WTC11 (cell line): ENCODE data around the gene MORN5. TPM values are rescaled to one million over a fixed set of nuclear protein-coding genes. Genes with fewer than 3 reads are reported as not detected.

ENCODE experiments used
- ATAC-seq: fragments of 200-7000 bp; cut with Tn5 transposase; 2 replicates; pipeline ENCODE4 v1.10.0; 2021; ENCODE audit warnings: mild to moderate bottlenecking, moderate library complexity
- CTCF ChIA-PET: fragments of 300-600 bp; sonication (Branson Sonifier 250); formaldehyde crosslinking; loops from one replicate; lab custom pipeline; 2021; ENCODE audit warnings: antibody characterized with exemption; lab: Charles Lee
- POLR2A ChIA-PET: fragments of 350-600 bp; sonication (Branson Sonifier 250); formaldehyde crosslinking; loops from one replicate; lab custom pipeline; 2021; ENCODE audit warnings: antibody characterized with exemption; lab: Charles Lee
- DNase-seq: peaks from one replicate; pipeline ENCODE4 v3.0.0; 2021; ENCODE audit warnings: low spot score
- H3K27ac Mint-ChIP-seq: 2 replicates; pipeline ENCODE4 v1.8.0; 2021; ENCODE audit warnings: mixed read lengths
- H3K27me3 Mint-ChIP-seq: 2 replicates; pipeline ENCODE4 v1.8.0; 2021; ENCODE audit warnings: low read depth, mild to moderate bottlenecking, moderate library complexity, mixed read lengths
- H3K36me3 Mint-ChIP-seq: 2 replicates; pipeline ENCODE4 v1.8.0; 2021; ENCODE audit warnings: mixed read lengths
- H3K4me1 Mint-ChIP-seq: 2 replicates; pipeline ENCODE4 v1.8.0; 2022; ENCODE audit warnings: mixed read lengths
- H3K4me3 Mint-ChIP-seq: 2 replicates; pipeline ENCODE4 v1.8.0; 2021; ENCODE audit warnings: mild to moderate bottlenecking, moderate library complexity, mixed read lengths
- H3K9me3 Mint-ChIP-seq: 2 replicates; pipeline ENCODE4 v1.8.0; 2021; ENCODE audit warnings: mixed read lengths
- AR ChIP-seq: fragments of 250-450 bp; sonication (Bioruptor Pico); IDR thresholded peaks from 2 replicates; pipeline ENCODE4 v1.9.0; 2021; ENCODE audit warnings: mild to moderate bottlenecking
- ATF3 ChIP-seq: sonication (generic); formaldehyde crosslinking; conservative IDR thresholded peaks from 2 replicates; pipeline ENCODE4 v1.8.1; 2022; ENCODE audit warnings: mild to moderate bottlenecking, missing genetic modification reagents
- CBFB ChIP-seq: sonication (generic); formaldehyde crosslinking; IDR thresholded peaks from 2 replicates; pipeline ENCODE4 v1.8.1; 2022; ENCODE audit warnings: mild to moderate bottlenecking, low read depth, missing genetic modification reagents
- CREB1 ChIP-seq: sonication (generic); formaldehyde crosslinking; IDR thresholded peaks from 2 replicates; pipeline ENCODE4 v1.8.0; 2023; ENCODE audit warnings: mild to moderate bottlenecking, missing genetic modification reagents
- FOXJ3 ChIP-seq: sonication (generic); formaldehyde crosslinking; IDR thresholded peaks from 2 replicates; pipeline ENCODE4 v1.9.0; 2021; ENCODE audit warnings: missing genetic modification reagents, mild to moderate bottlenecking, borderline replicate concordance
- GABPB1 ChIP-seq: sonication (generic); formaldehyde crosslinking; IDR thresholded peaks from 2 replicates; pipeline ENCODE4 v1.8.1; 2023; ENCODE audit warnings: mild to moderate bottlenecking, missing genetic modification reagents
- OVOL2 ChIP-seq: fragments of 250-450 bp; sonication (Bioruptor Pico); IDR thresholded peaks from 2 replicates; pipeline ENCODE4 v1.9.0; 2021; ENCODE audit warnings: mild to moderate bottlenecking, borderline replicate concordance
- PRDM15 ChIP-seq: sonication (generic); formaldehyde crosslinking; IDR thresholded peaks from 2 replicates; pipeline ENCODE4 v1.8.0; 2022; ENCODE audit warnings: missing genetic modification reagents
- PRRX2 ChIP-seq: fragments of 250-450 bp; sonication (Bioruptor Pico); IDR thresholded peaks from 2 replicates; pipeline ENCODE4 v1.8.0; 2021; ENCODE audit warnings: mild to moderate bottlenecking
- SP1 ChIP-seq: sonication (generic); formaldehyde crosslinking; conservative IDR thresholded peaks from 2 replicates; pipeline ENCODE4 v1.8.1; 2022; ENCODE audit warnings: missing genetic modification reagents
- ZBTB21 ChIP-seq: sonication (generic); formaldehyde crosslinking; IDR thresholded peaks from 2 replicates; pipeline ENCODE4 v1.8.1; 2023; ENCODE audit warnings: mild to moderate bottlenecking, missing genetic modification reagents, borderline replicate concordance
- ZNF263 ChIP-seq: sonication (generic); formaldehyde crosslinking; IDR thresholded peaks from 2 replicates; pipeline ENCODE4 v1.8.1; 2022; ENCODE audit warnings: low read depth, mild to moderate bottlenecking, moderate library complexity, missing genetic modification reagents
- ZNF532 ChIP-seq: fragments of 250-450 bp; sonication (Bioruptor Pico); IDR thresholded peaks from 2 replicates; pipeline ENCODE4 v1.9.0; 2021; ENCODE audit warnings: mild to moderate bottlenecking, borderline replicate concordance
- total RNA-seq: library from RNA; stranded (reverse); gene quantifications from 3 replicates; pipeline ENCODE4 v1.2.3, GENCODE V29; 2021

MORN5 gene
- total RNA-seq, 1 experiment from 2014 or later = not detected

GRCh38 chr9:122176916-122177315, 17.2 kb downstream of the MORN5 start (continued):
- no peak for TF ChIP-seq ZNF532 (CRISPR knock-in tag)
- TF ChIP-seq CREB1 (CRISPR knock-in tag) = no peak
- no peak for TF ChIP-seq ATF3
- no peak for TF ChIP-seq AR (CRISPR knock-in tag)

GRCh38 chr9:122179054-122179689, 19.5 kb downstream of the MORN5 start:
- Mint-ChIP-seq H3K36me3 (no peaks in the 10 kb centered on the region), H3K27ac (no peak overlapping the region), H3K4me3 (no peak overlapping the region), H3K9me3 (no peaks in the 10 kb centered on the region), H3K27me3 (peaks cover under 1% of the 10 kb centered on the region; the same call in 1 of the 2 replicates), H3K4me1 (no peaks in the 10 kb centered on the region)
- TF ChIP-seq FOXJ3 (no peak), ZNF263 (CRISPR knock-in tag) (no peak), PRDM15 (no peak), PRRX2 (CRISPR knock-in tag) (no peak), OVOL2 (CRISPR knock-in tag) (no peak), ZBTB21 (no peak), SP1 (CRISPR knock-in tag) (no peak), CREB1 (CRISPR knock-in tag) (no peak), CBFB (no peak)
- ChIA-PET CTCF (no interaction called here), POLR2A (no interaction called here)
- ATAC-seq (no peak), DNase-seq (no peak)

GRCh38 chr9:122179690-122180074, 20.0 kb downstream of the MORN5 start:
- no peaks in the 10 kb centered on the region for H3K4me1 Mint-ChIP-seq
- H3K27ac Mint-ChIP-seq = no peak overlapping the region
- no peaks in the 10 kb centered on the region; the same call in 1 of the 2 replicates for H3K27me3 Mint-ChIP-seq
- no peak overlapping the region for H3K4me3 Mint-ChIP-seq
- ChIA-PET CTCF (no interaction called here), POLR2A (no interaction called here)
- H3K36me3 Mint-ChIP-seq = no peaks in the 10 kb centered on the region
- TF ChIP-seq CBFB (no peak), GABPB1 (CRISPR knock-in tag) (0 out of 2 replicates have a peak, but pooled peaks have one; percentile 12)
- DNase-seq = no peak
- no peak for ATAC-seq
- no peaks in the 10 kb centered on the region for H3K9me3 Mint-ChIP-seq
